ENCODE data around the gene AHNAK.

DNA sequence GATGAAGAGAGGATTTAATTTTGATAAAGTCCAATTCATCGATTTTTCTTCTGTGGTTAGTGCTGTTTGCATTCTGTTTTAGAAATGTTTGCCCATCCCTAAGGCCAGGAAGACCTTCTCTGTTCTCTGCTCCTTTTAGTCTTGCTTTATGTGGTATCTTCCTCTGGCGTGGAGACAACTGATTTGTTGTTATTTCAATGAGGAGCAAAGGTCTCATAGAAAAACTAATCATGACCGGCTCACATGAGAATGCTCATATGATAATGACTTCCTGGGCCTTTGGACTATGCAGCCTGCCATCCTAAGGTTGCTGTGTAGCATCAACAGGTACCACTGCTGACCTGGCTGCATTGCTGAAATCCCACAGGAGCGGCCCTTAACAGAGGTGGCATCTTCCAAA is 108.0 kb downstream of the AHNAK start:
- TF ChIP-seq, protein P1, sequence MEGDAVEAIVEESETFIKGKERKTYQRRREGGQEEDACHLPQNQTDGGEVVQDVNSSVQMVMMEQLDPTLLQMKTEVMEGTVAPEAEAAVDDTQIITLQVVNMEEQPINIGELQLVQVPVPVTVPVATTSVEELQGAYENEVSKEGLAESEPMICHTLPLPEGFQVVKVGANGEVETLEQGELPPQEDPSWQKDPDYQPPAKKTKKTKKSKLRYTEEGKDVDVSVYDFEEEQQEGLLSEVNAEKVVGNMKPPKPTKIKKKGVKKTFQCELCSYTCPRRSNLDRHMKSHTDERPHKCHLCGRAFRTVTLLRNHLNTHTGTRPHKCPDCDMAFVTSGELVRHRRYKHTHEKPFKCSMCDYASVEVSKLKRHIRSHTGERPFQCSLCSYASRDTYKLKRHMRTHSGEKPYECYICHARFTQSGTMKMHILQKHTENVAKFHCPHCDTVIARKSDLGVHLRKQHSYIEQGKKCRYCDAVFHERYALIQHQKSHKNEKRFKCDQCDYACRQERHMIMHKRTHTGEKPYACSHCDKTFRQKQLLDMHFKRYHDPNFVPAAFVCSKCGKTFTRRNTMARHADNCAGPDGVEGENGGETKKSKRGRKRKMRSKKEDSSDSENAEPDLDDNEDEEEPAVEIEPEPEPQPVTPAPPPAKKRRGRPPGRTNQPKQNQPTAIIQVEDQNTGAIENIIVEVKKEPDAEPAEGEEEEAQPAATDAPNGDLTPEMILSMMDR (IDR thresholded peaks at IDR 0.05): no peak
- TF ChIP-seq POLR2A (IDR thresholded peaks at IDR 0.05): no peak
